Skeletal muscle satellite cell (primary cell): ENCODE results near the gene FRS3.
"Not testable (repeated sequence)": the region's sequence is repeated elsewhere in the genome, so short reads cannot be mapped to it uniquely, and the experiment has no call there.

ENCODE experiments used
- H3K27me3 ChIP-seq: 2 replicates; pipeline ENCODE4 v1.7.0; 2013; ENCODE audit warnings: low read length; ENCODE audit not compliant: control insufficient read depth, insufficient read depth
- H3K36me3 ChIP-seq: 2 replicates; pipeline ENCODE4 v1.7.0; 2013; ENCODE audit warnings: mild to moderate bottlenecking, control low read depth, low read length; ENCODE audit not compliant: insufficient read depth
- H3K4me1 ChIP-seq: 2 replicates; pipeline ENCODE4 v1.7.0; 2013; ENCODE audit warnings: low read length; ENCODE audit not compliant: control insufficient read depth, insufficient read depth
- H3K4me2 ChIP-seq: 2 replicates; pipeline ENCODE4 v1.7.0; 2013; ENCODE audit warnings: mild to moderate bottlenecking, low read length
- H3K4me3 ChIP-seq: 2 replicates; pipeline ENCODE4 v1.7.0; 2013; ENCODE audit warnings: low read length
- H3K9ac ChIP-seq: 2 replicates; pipeline ENCODE4 v1.7.0; 2013; ENCODE audit warnings: mild to moderate bottlenecking, low read depth, low read length, moderate library complexity
- H3K9me3 ChIP-seq: replicated peaks from 2 replicates; pipeline ENCODE4 v1.7.0; 2013; ENCODE audit warnings: mild to moderate bottlenecking, control low read depth, low read length

FRS3 gene

GRCh38 chr6:41777551-41778285 is 2.0 kb downstream of the FRS3 start:
- no peak overlapping the region for H3K9ac ChIP-seq
- H3K36me3 ChIP-seq: peaks cover 7% of the 10 kb centered on the region
- H3K27me3 ChIP-seq: no peaks in the 10 kb centered on the region
- no peak overlapping the region for H3K4me3 ChIP-seq
- no peak overlapping the region for H3K4me2 ChIP-seq
- H3K4me1 ChIP-seq: peaks cover 15% of the 10 kb centered on the region
- H3K9me3 ChIP-seq: no peaks in the 10 kb centered on the region

GRCh38 chr6:41775293-41775882 is 4.3 kb downstream of the FRS3 start:
- Histone ChIP-seq H3K4me1 (peaks cover 5% of the 10 kb centered on the region), H3K36me3 (peaks cover 20% of the 10 kb centered on the region), H3K27me3 (no peaks in the 10 kb centered on the region), H3K9me3 (no peaks in the 10 kb centered on the region), H3K4me2 (no peak overlapping the region), H3K9ac (no peak overlapping the region), H3K4me3 (no peak overlapping the region)

GRCh38 chr6:41774841-41775240 is 4.9 kb downstream of the FRS3 start:
- Histone ChIP-seq H3K4me2 (no peak overlapping the region), H3K36me3 (peaks cover 22% of the 10 kb centered on the region), H3K4me1 (peaks cover 5% of the 10 kb centered on the region), H3K27me3 (no peaks in the 10 kb centered on the region), H3K9ac (no peak overlapping the region), H3K4me3 (no peak overlapping the region), H3K9me3 (no peaks in the 10 kb centered on the region)

- Histone ChIP-seq H3K9me3 (no peaks in the 10 kb centered on the region), H3K4me3 (no peak overlapping the region), H3K4me2 (no peak overlapping the region), H3K4me1 (no peaks in the 10 kb centered on the region), H3K27me3 (no peaks in the 10 kb centered on the region), H3K36me3 (peaks cover 22% of the 10 kb centered on the region), H3K9ac (no peak overlapping the region)
These were observed 8.4 kb downstream of the FRS3 start for GRCh38 chr6:41771058-41771983.

- Histone ChIP-seq H3K9ac (no peak overlapping the region), H3K36me3 (peaks cover 21% of the 10 kb centered on the region)
These were observed 9.2 kb downstream of the FRS3 start for GRCh38 chr6:41770381-41771057.

GRCh38 chr6:41769376-41769775 is 10.3 kb downstream of the FRS3 start:
- Histone ChIP-seq H3K9me3 (no peaks in the 10 kb centered on the region), H3K9ac (no peak overlapping the region), H3K4me1 (no peaks in the 10 kb centered on the region), H3K36me3 (peaks cover 16% of the 10 kb centered on the region), H3K27me3 (no peaks in the 10 kb centered on the region), H3K4me3 (no peak overlapping the region), H3K4me2 (no peak overlapping the region)

More at GRCh38 chr6:41770381-41771057, 9.2 kb downstream of the FRS3 start:
- no peak overlapping the region for H3K4me2 ChIP-seq
- H3K4me1 ChIP-seq: no peaks in the 10 kb centered on the region
- H3K4me3 ChIP-seq: no peak overlapping the region
- no peaks in the 10 kb centered on the region for H3K27me3 ChIP-seq
- no peaks in the 10 kb centered on the region for H3K9me3 ChIP-seq

- Histone ChIP-seq H3K9ac (no peak overlapping the region), H3K36me3 (peaks cover 16% of the 10 kb centered on the region), H3K4me3 (no peak overlapping the region), H3K9me3 (no peaks in the 10 kb centered on the region), H3K4me2 (no peak overlapping the region), H3K4me1 (no peaks in the 10 kb centered on the region), H3K27me3 (no peaks in the 10 kb centered on the region)
These were observed 11.0 kb downstream of the FRS3 start for GRCh38 chr6:41768545-41769308.

GRCh38 chr6:41767112-41767833 is 12.4 kb downstream of the FRS3 start:
- H3K4me2 ChIP-seq: no peak overlapping the region
- peaks cover 12% of the 10 kb centered on the region for H3K36me3 ChIP-seq
- no peaks in the 10 kb centered on the region for H3K27me3 ChIP-seq
- no peaks in the 10 kb centered on the region for H3K9me3 ChIP-seq
- no peaks in the 10 kb centered on the region for H3K4me1 ChIP-seq
- no peak overlapping the region for H3K4me3 ChIP-seq
- H3K9ac ChIP-seq: no peak overlapping the region

- not testable (repeated sequence) for H3K4me1 ChIP-seq, H3K4me3 ChIP-seq, H3K9me3 ChIP-seq, H3K36me3 ChIP-seq, H3K9ac ChIP-seq, H3K27me3 ChIP-seq, H3K4me2 ChIP-seq
These were observed 13.5 kb downstream of the FRS3 start for GRCh38 chr6:41766043-41766664.

GRCh38 chr6:41763470-41763869 is 16.2 kb downstream of the FRS3 start:
- no peak overlapping the region for H3K4me2 ChIP-seq
- no peaks in the 10 kb centered on the region for H3K36me3 ChIP-seq
- no peaks in the 10 kb centered on the region for H3K4me1 ChIP-seq
- peaks cover 13% of the 10 kb centered on the region for H3K27me3 ChIP-seq
- H3K4me3 ChIP-seq: no peak overlapping the region
- H3K9me3 ChIP-seq: no peaks in the 10 kb centered on the region
- H3K9ac ChIP-seq: no peak overlapping the region
